ENCODE measurements around the gene SPOCD1. TPM values are rescaled to one million over a fixed set of nuclear protein-coding genes. Genes with fewer than 3 reads are reported as not detected.

The SPOCD1 gene
- polyA plus RNA-seq, 2 of the 4 experiments (the other 2 are of a cell fraction) = 0.98 to 4.8 TPM

DNA sequence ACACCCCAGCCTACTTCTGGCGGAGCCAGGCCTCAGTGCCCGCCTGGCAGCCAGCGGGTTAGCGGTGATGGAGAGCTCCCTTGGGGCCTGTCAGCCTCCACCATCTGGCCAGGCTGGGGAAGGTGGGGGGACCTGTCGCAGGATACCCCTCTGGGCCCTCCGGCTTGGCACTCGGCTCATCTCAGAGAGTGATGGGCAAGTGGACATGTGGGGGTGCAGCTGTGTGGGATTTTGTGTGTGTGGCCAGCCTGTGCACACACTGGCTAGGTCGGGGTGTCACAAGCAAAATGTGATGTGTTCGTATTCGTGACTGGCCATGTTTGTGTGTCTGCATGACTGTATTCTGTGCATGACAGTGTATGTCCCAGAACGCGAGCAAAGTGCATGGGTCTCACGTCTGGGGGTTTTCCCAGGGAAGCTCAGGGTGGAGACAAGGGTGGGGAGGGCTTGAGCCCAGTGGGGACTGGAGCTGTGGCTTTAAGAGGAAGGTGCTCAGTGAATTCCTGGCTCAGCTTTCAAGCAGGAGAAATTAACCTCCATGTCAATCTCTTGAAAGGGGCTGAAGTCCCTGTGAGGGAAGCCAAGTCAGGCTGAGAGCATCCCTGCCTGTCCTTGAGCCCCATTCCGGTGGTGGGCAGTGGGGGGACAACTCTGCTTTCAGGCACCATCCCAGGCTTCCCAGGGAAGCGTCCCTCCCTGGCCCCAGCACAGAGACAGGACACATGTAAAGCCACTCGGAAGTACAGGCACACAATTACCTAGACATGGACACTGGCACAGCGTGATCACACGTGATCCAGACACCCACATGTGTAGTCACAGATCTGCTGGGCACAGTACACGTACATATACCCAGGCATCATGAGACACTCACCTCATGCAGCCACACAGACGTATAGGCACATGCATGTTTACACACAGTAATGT, 30.5 kb downstream of the SPOCD1 start:
- no peak overlapping the region for H3K27ac ChIP-seq
- FAIRE-seq (no peak), ATAC-seq (no peak), DNase-seq (ENCODE audit: low read depth in 1 of 2, low spot score in 1 of 2) (no peak)
- no peak overlapping the region for H3K4me2 ChIP-seq
- TF ChIP-seq JUN (IDR thresholded peaks at IDR 0.05) (no peak), KDM1A (IDR thresholded peaks at IDR 0.05; ENCODE audit: low read depth) (no peak), HEYL (CRISPR knock-in tag; IDR thresholded peaks at IDR 0.05) (no peak), PHF8 (IDR thresholded peaks at IDR 0.05; ENCODE audit: borderline replicate concordance, low read depth) (no peak), POLR2A (IDR thresholded peaks at IDR 0.05; ENCODE audit: low read length) (no peak), POLR2AphosphoS2 (conservative IDR thresholded peaks at IDR 0.05; ENCODE audit: low read length) (no peak), EP300 (IDR thresholded peaks at IDR 0.05) (no peak), MYC (IDR thresholded peaks at IDR 0.05; ENCODE audit: borderline replicate concordance, low read length) (no peak), NPAS2 (CRISPR knock-in tag; IDR thresholded peaks at IDR 0.05; ENCODE audit: borderline replicate concordance) (no peak), CEBPB (IDR thresholded peaks at IDR 0.05) (no peak)
- TF ChIP-seq, protein P1, sequence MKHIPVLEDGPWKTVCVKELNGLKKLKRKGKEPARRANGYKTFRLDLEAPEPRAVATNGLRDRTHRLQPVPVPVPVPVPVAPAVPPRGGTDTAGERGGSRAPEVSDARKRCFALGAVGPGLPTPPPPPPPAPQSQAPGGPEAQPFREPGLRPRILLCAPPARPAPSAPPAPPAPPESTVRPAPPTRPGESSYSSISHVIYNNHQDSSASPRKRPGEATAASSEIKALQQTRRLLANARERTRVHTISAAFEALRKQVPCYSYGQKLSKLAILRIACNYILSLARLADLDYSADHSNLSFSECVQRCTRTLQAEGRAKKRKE (CRISPR knock-in tag; IDR thresholded peaks at IDR 0.05; ENCODE audit: low read depth) = no peak
- TF ChIP-seq, protein P2, sequence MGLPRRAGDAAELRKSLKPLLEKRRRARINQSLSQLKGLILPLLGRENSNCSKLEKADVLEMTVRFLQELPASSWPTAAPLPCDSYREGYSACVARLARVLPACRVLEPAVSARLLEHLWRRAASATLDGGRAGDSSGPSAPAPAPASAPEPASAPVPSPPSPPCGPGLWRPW (IDR thresholded peaks at IDR 0.05) = no peak
- POLR2A ChIA-PET = no interaction called here
- no peak overlapping the region for H3K4me3 ChIP-seq
- H3K4me1 ChIP-seq = peaks cover 19% of the 10 kb centered on the region
- H3K9me3 ChIP-seq = no peaks in the 10 kb centered on the region
- 72% methylated on average over 15 of the region's 20 CpGs for WGBS (ENCODE audit: missing lambda C conversion rate)
- CTCF ChIA-PET = interaction anchor here (0.5 to 18.6 kb wide), 5 partner anchors 9 to 236 kb away, joined by 3 to 242 read pairs (median 3); partner anchors contain the start of gene ADGRB2

DNA sequence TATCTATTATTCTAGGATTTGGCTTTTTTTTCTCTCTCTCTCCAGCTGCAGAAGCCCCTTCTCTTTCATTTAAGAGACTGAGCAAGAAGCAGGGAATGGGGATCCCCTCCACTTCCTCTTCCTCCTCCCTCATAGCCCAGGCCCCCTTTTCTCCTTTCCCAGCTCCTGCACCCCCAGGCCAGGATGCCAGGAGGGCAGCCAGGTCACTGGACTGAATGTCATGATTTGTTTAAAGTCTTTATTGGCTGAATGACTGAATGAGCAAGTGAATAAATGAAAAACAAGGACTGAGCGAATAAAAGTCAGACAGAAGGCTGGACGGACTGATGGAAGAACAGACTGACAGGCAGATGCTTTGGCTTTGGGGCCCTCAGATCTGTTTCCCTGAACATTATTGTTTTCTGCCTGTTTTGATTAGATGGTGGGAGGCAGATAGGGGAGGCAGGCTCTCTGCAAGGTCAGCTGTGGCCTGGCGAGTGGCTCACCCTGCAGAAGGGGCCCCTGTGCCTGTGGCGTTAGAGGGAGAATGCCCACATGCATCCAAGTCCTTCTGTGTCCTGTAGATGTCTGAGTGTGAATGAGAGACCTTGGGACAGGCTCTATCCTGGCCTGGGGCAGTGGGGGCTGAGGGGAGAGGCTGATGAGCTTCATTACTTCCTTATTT, 31.3 kb downstream of the SPOCD1 start:
- H3K9me3 ChIP-seq = no peaks in the 10 kb centered on the region
- CTCF ChIA-PET = interaction anchor here (0.5 to 18.6 kb wide), 6 partner anchors 8 to 236 kb away, joined by 3 to 242 read pairs (median 3); partner anchors contain the start of gene ADGRB2
- H3K4me3 ChIP-seq = no peak overlapping the region
- no peak for DNase-seq (ENCODE audit: low read depth in 1 of 2, low spot score in 1 of 2)
- ATAC-seq = no peak
- TF ChIP-seq FOSB (CRISPR knock-in tag; IDR thresholded peaks at IDR 0.05) (no peak), SMC3 (IDR thresholded peaks at IDR 0.05) (no peak), BHLHE40 (IDR thresholded peaks at IDR 0.05; ENCODE audit: low read depth, low read length) (no peak), CHD4 (IDR thresholded peaks at IDR 0.05; ENCODE audit: borderline replicate concordance) (no peak)
- TF ChIP-seq, protein P1 (CRISPR knock-in tag; IDR thresholded peaks at IDR 0.05; ENCODE audit: low read depth) = no peak
- POLR2A ChIA-PET = no interaction called here
- H3K27ac ChIP-seq = no peak overlapping the region
- H3K4me2 ChIP-seq = no peak overlapping the region
- no peak for FAIRE-seq
- 75% methylated on average over 4 of the region's 4 CpGs for WGBS (ENCODE audit: missing lambda C conversion rate)
- H3K4me1 ChIP-seq = peaks cover 16% of the 10 kb centered on the region

DNA sequence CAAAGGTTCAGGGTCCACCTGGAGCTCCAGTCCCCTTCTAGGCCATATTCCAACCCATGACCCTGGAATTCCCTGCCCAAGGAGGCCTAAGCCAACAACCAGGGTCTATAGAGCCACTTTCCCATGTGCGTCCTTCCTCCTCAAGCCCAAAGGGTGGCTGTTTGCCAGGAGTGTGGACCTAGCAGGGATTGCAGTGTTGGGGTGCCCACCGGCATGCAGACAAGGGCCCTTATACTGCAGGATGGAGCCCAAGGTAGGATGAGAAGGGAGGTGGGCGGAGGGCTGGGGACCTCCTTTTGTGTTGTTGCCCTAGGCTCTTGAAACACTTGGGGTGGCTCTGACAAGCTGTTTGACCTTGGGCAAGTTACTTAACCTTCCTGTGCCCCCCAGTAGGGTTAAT, 32.0 kb downstream of the SPOCD1 start:
- POLR2A ChIA-PET = no interaction called here
- no peaks in the 10 kb centered on the region for H3K9me3 ChIP-seq
- H3K4me1 ChIP-seq = peaks cover 13% of the 10 kb centered on the region
- no peak overlapping the region for H3K4me3 ChIP-seq
- CTCF ChIA-PET = interaction anchor here (1.2 to 18.6 kb wide), 4 partner anchors 20 to 235 kb away, joined by 3 to 242 read pairs (median 4); partner anchors contain the start of gene ADGRB2
- no peak for FAIRE-seq
- DNase-seq (ENCODE audit: low read depth in 1 of 2, low spot score in 1 of 2) = no peak
- H3K4me2 ChIP-seq = no peak overlapping the region
- 93% methylated on average over 3 of the region's 3 CpGs for WGBS (ENCODE audit: missing lambda C conversion rate)
- no peak for ATAC-seq
- no peak overlapping the region for H3K27ac ChIP-seq
- TF ChIP-seq EHMT2 (IDR thresholded peaks at IDR 0.05; ENCODE audit: low read depth) = no peak
- TF ChIP-seq TFCP2L1 (CRISPR knock-in tag; IDR thresholded peaks at IDR 0.05) = no peak
- no peak for TF ChIP-seq BCL3 (IDR thresholded peaks at IDR 0.05)
- no peak for TF ChIP-seq ESRRA (IDR thresholded peaks at IDR 0.05; ENCODE audit: borderline replicate concordance, low read length)
- TF ChIP-seq JUNB (IDR thresholded peaks at IDR 0.05) = no peak
- TF ChIP-seq, protein P3, sequence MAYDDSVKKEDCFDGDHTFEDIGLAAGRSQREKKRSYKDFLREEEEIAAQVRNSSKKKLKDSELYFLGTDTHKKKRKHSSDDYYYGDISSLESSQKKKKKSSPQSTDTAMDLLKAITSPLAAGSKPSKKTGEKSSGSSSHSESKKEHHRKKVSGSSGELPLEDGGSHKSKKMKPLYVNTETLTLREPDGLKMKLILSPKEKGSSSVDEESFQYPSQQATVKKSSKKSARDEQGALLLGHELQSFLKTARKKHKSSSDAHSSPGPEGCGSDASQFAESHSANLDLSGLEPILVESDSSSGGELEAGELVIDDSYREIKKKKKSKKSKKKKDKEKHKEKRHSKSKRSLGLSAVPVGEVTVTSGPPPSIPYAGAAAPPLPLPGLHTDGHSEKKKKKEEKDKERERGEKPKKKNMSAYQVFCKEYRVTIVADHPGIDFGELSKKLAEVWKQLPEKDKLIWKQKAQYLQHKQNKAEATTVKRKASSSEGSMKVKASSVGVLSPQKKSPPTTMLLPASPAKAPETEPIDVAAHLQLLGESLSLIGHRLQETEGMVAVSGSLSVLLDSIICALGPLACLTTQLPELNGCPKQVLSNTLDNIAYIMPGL (CRISPR knock-in tag; IDR thresholded peaks at IDR 0.05; ENCODE audit: borderline replicate concordance) = no peak
- no peak for TF ChIP-seq HDAC2 (IDR thresholded peaks at IDR 0.05)
- TF ChIP-seq ZNF302 (CRISPR knock-in tag; IDR thresholded peaks at IDR 0.05) = no peak
- no peak for TF ChIP-seq FOSB (CRISPR knock-in tag; IDR thresholded peaks at IDR 0.05)
- TF ChIP-seq JUN (IDR thresholded peaks at IDR 0.05) = no peak
- no peak for TF ChIP-seq RAD21 (conservative IDR thresholded peaks at IDR 0.05 in 1 of 2, IDR thresholded peaks at IDR 0.05 in 1 of 2)
- TF ChIP-seq NPAS2 (CRISPR knock-in tag; IDR thresholded peaks at IDR 0.05; ENCODE audit: borderline replicate concordance) = no peak
- TF ChIP-seq CHD4 (IDR thresholded peaks at IDR 0.05; ENCODE audit: borderline replicate concordance) = no peak
- no peak for TF ChIP-seq POLR2AphosphoS2 (conservative IDR thresholded peaks at IDR 0.05; ENCODE audit: low read length)
- no peak for TF ChIP-seq RNF2 (IDR thresholded peaks at IDR 0.05; ENCODE audit: borderline replicate concordance, low read depth)
- TF ChIP-seq EHF (CRISPR knock-in tag; IDR thresholded peaks at IDR 0.05) = no peak
- no peak for TF ChIP-seq POLR2A (IDR thresholded peaks at IDR 0.05; ENCODE audit: low read length)
